A549 (cell line): Measurements from ENCODE around the gene TMEM253. TPM values are rescaled to one million over a fixed set of nuclear protein-coding genes. Genes with fewer than 3 reads are reported as not detected.

Experiments
- ATAC-seq, 2 experiments: fragments of 200-7000 bp in 1 of 2; fragments of >200 bp in 1 of 2; cut with Nextera tagmentation in 1 of 2; cut with Tn5 transposase in 1 of 2; 3 replicates each; pipeline versions ENCODE4 v1.8.0 to v1.9.1; 2018 to 2020; ENCODE audit warnings: mild to moderate bottlenecking in 1 of 2, moderate library complexity in 1 of 2
- CTCF ChIA-PET: fragments of 300-600 bp; sonication (Branson Sonifier 250); formaldehyde crosslinking; extraction: SDS; loops from one replicate; lab custom pipeline; 2021; ENCODE audit warnings: antibody characterized with exemption, inconsistent platforms; lab: Yijun Ruan, JAX
- POLR2A ChIA-PET: fragments of 350-600 bp; formaldehyde crosslinking; extraction: SDS; loops from one replicate; lab custom pipeline; 2021; ENCODE audit warnings: antibody characterized with exemption, inconsistent platforms; lab: Yijun Ruan, JAX
- DNase-seq, 2 experiments: peaks; one replicate each; pipeline versions ENCODE4 v3.0.0 to v3.0.0-alpha.2; 2011 to 2016; ENCODE audit warnings: low read depth in 1 of 2, low spot score in 1 of 2
- FAIRE-seq: peaks from 2 replicates; lab custom pipeline; 2011; peaks lifted over from hg19 to GRCh38; lab: Jason Lieb, UNC
- H3K27ac ChIP-seq, 2 experiments: fragments of >200 bp; sonication (Bioruptor Twin); formaldehyde crosslinking; 3 replicates each; pipeline ENCODE4 v1.5.1; 2016 to 2017
- H3K4me1 ChIP-seq: fragments of >200 bp; sonication (Bioruptor Twin); formaldehyde crosslinking; 3 replicates; pipeline ENCODE4 v1.6.1; 2016
- H3K4me2 ChIP-seq: fragments of >200 bp; sonication (Bioruptor Twin); formaldehyde crosslinking; 3 replicates; pipeline ENCODE4 v1.6.1; 2016
- H3K4me3 ChIP-seq: fragments of >200 bp; sonication (Bioruptor Twin); formaldehyde crosslinking; 3 replicates; pipeline ENCODE4 v1.5.1; 2016
- H3K9me3 ChIP-seq: fragments of >200 bp; sonication (Bioruptor Twin); formaldehyde crosslinking; 3 replicates; pipeline ENCODE4 v1.6.1; 2016
- ATOH8 ChIP-seq: fragments of 250-450 bp; sonication (Bioruptor Pico); IDR thresholded peaks from 2 replicates; pipeline ENCODE4 v1.5.0; 2020; ENCODE audit warnings: low read depth, mild to moderate bottlenecking, moderate library complexity
- BHLHE40 ChIP-seq: IDR thresholded peaks from 2 replicates; pipeline ENCODE4 v1.6.1; 2012; ENCODE audit warnings: low read depth, low read length, inconsistent platforms
- CBX2 ChIP-seq: fragments of 200-600 bp; sonication (generic); IDR thresholded peaks from 2 replicates; pipeline ENCODE4 v1.6.1; 2016; ENCODE audit warnings: low read depth, mild to moderate bottlenecking, borderline replicate concordance
- CHD2 ChIP-seq: fragments of 150-350 bp; IDR thresholded peaks from 2 replicates; pipeline ENCODE4 v1.6.1; 2014; ENCODE audit warnings: low read length; ENCODE audit not compliant: partially characterized antibody
- E2F6 ChIP-seq: IDR thresholded peaks from 2 replicates; pipeline ENCODE4 v1.6.1; 2012; ENCODE audit warnings: low read depth, borderline replicate concordance
- EHF ChIP-seq: fragments of 250-450 bp; sonication (Bioruptor Pico); IDR thresholded peaks from 2 replicates; pipeline ENCODE4 v1.5.0; 2020; ENCODE audit warnings: mild to moderate bottlenecking
- EHMT2 ChIP-seq: fragments of 200-600 bp; sonication (generic); IDR thresholded peaks from 2 replicates; pipeline ENCODE4 v1.6.1; 2016; ENCODE audit warnings: antibody characterized with exemption, low read depth, mild to moderate bottlenecking, moderate library complexity
- FOSL2 ChIP-seq, 2 experiments: fragments of 450-650 bp in 1 of 2; fragments of >200 bp in 1 of 2; sonication (Bioruptor Twin) in 1 of 2; formaldehyde crosslinking; IDR thresholded peaks; 2 replicates each; pipeline versions ENCODE4 v1.5.0 to v1.6.1; 2016 to 2020; ENCODE audit warnings: mild to moderate bottlenecking in 1 of 2, moderate library complexity in 1 of 2
- FOXS1 ChIP-seq: fragments of 250-450 bp; sonication (Bioruptor Pico); IDR thresholded peaks from 2 replicates; pipeline ENCODE4 v1.5.0; 2020; ENCODE audit warnings: mild to moderate bottlenecking, moderate library complexity
- HES2 ChIP-seq: fragments of >200 bp; sonication (Bioruptor Twin); formaldehyde crosslinking; IDR thresholded peaks from 2 replicates; pipeline ENCODE4 v1.6.1; 2016
- HEYL ChIP-seq: fragments of 250-450 bp; sonication (Bioruptor Pico); IDR thresholded peaks from 2 replicates; pipeline ENCODE4 v1.8.0; 2021; ENCODE audit warnings: mild to moderate bottlenecking, moderate library complexity
- HMGXB4 ChIP-seq: fragments of 250-450 bp; sonication (Bioruptor Pico); IDR thresholded peaks from 2 replicates; pipeline ENCODE4 v1.5.0; 2021; ENCODE audit warnings: mild to moderate bottlenecking, moderate library complexity, borderline replicate concordance
- HOXB13 ChIP-seq: fragments of 250-450 bp; sonication (Bioruptor Pico); IDR thresholded peaks from 2 replicates; pipeline ENCODE4 v1.5.0; 2020; ENCODE audit warnings: low read depth, mild to moderate bottlenecking, moderate library complexity
- JUN ChIP-seq, 2 experiments: fragments of >200 bp; sonication (Bioruptor Twin); formaldehyde crosslinking; IDR thresholded peaks; 2 replicates in 1 of 2; 3 replicates in 1 of 2; pipeline ENCODE4 v1.6.1; 2016 to 2017
- JUNB ChIP-seq: fragments of >200 bp; sonication (Bioruptor Twin); formaldehyde crosslinking; IDR thresholded peaks from 2 replicates; pipeline ENCODE4 v1.6.1; 2016
- MAFK ChIP-seq: fragments of 450-650 bp; IDR thresholded peaks from 2 replicates; pipeline ENCODE4 v1.6.1; 2014; ENCODE audit not compliant: partially characterized antibody
- MAX ChIP-seq: IDR thresholded peaks from 2 replicates; pipeline ENCODE4 v1.6.1; 2012
- MYC ChIP-seq: IDR thresholded peaks from 2 replicates; pipeline ENCODE4 v1.6.1; 2012; ENCODE audit warnings: mild to moderate bottlenecking, inconsistent platforms, low read length, improper control_type of control experiment, borderline replicate concordance
- POLR2A ChIP-seq: IDR thresholded peaks from 2 replicates; pipeline ENCODE4 v1.6.1; 2012; ENCODE audit warnings: mild to moderate bottlenecking, low read length
- RAD21 ChIP-seq, 2 experiments: fragments of >200 bp in 1 of 2; sonication (Bioruptor Twin) in 1 of 2; formaldehyde crosslinking in 1 of 2; IDR thresholded peaks in 1 of 2; conservative IDR thresholded peaks in 1 of 2; 2 replicates in 1 of 2; 3 replicates in 1 of 2; pipeline ENCODE4 v1.6.1; 2012 to 2018; ENCODE audit warnings: inconsistent platforms in 1 of 2
- RARB ChIP-seq: fragments of 250-450 bp; sonication (Bioruptor Pico); IDR thresholded peaks from 2 replicates; pipeline ENCODE4 v1.8.0; 2021; ENCODE audit warnings: mild to moderate bottlenecking, moderate library complexity
- RCOR1 ChIP-seq: fragments of 150-350 bp; IDR thresholded peaks from 2 replicates; pipeline ENCODE4 v1.6.1; 2014; ENCODE audit warnings: antibody characterized with exemption, low read length, low read depth
- RFX5 ChIP-seq: fragments of 450-650 bp; IDR thresholded peaks from 2 replicates; pipeline ENCODE4 v1.7.1; 2014; ENCODE audit warnings: antibody characterized with exemption, mild to moderate bottlenecking, moderate library complexity
- USF2 ChIP-seq: fragments of 450-650 bp; IDR thresholded peaks from 2 replicates; pipeline ENCODE4 v1.6.1; 2014; ENCODE audit warnings: antibody characterized with exemption
- WGBS: methylation state at CpG from one replicate; pipeline ENCODE4 v1.1.6; 2017; ENCODE audit errors: missing lambda C conversion rate; 5-methylcytosine and 5-hydroxymethylcytosine counted together
- polyA plus RNA-seq, 4 experiments: library from polyadenylated mRNA; depleted of rRNA in 3 of 4; stranded (reverse); fragments of >200 nt; fragmentation: RNase III in 1 of 4; extraction: RNeasy Plus Mini Kit Qiagen cat#74134 plus additional on column Dnase treatment in 1 of 4; gene quantifications; 2 replicates in 3 of 4; 3 replicates in 1 of 4; pipeline ENCODE4 v1.2.3, GENCODE V29; 2011 to 2017

Gene TMEM253
- polyA plus RNA-seq, 2 of the 4 experiments (the other 2 are of a cell fraction) = 0.54 to 0.81 TPM

- POLR2A ChIA-PET = interaction anchor here (1.3 to 2.8 kb wide), 4 partner anchors 10 to 88 kb away, joined by 6 to 19 read pairs (median 12); no protein-coding TSS in a partner anchor
Observed at GRCh38 chr14:21102521-21103410, 1.9 kb downstream of the TMEM253 start.

GRCh38 chr14:21103411-21103709 is 2.5 kb downstream of the TMEM253 start:
- Histone ChIP-seq H3K9me3 (no peaks in the 10 kb centered on the region), H3K4me2 (peak overlapping the region; percentile 87), H3K27ac (peak overlapping the region; percentile 96 to 97), H3K4me1 (peaks cover 78% of the 10 kb centered on the region), H3K4me3 (peak overlapping the region; percentile 57)
- DNase-seq (peak in 1 of 2 experiments; percentile 96), FAIRE-seq (no peak)
- ChIA-PET CTCF (interaction anchor here (0.5 to 13.3 kb wide), 28 partner anchors 9 to 494 kb away, joined by 3 to 292 read pairs (median 8); partner anchors contain the start of genes ARHGEF40, NDRG2 and RNASE13), POLR2A (interaction anchor here (1.3 to 2.8 kb wide), 5 partner anchors 11 to 88 kb away, joined by 4 to 19 read pairs (median 6); no protein-coding TSS in a partner anchor)
- 0 out of 2 replicates have a peak, but pooled peaks have one; percentile 27 for TF ChIP-seq USF2
- no peak for TF ChIP-seq EHMT2
- TF ChIP-seq, all 56 proteins: peak for 1
- WGBS = 0% methylated on average over 7 of the region's 9 CpGs
- ATAC-seq = no peak

More at GRCh38 chr14:21102521-21103410, 1.9 kb downstream of the TMEM253 start:
- no peak for ATAC-seq
- Histone ChIP-seq H3K27ac (peak overlapping the region; percentile 96 to 97), H3K9me3 (no peaks in the 10 kb centered on the region), H3K4me1 (peaks cover 72% of the 10 kb centered on the region), H3K4me2 (peak overlapping the region; percentile 87), H3K4me3 (peak overlapping the region; percentile 57)
- no peak for FAIRE-seq
- DNase-seq = no peak
- 20% methylated on average over 9 of the region's 9 CpGs for WGBS
- TF ChIP-seq RARB (CRISPR knock-in tag) (no peak), MAFK (peak; percentile 19)
- CTCF ChIA-PET = interaction anchor here (0.5 to 13.3 kb wide), 20 partner anchors 8 to 368 kb away, joined by 3 to 292 read pairs (median 11); partner anchors contain the start of genes ARHGEF40 and RNASE13

- ATAC-seq (peak; percentile 82 to 91), DNase-seq (peak; percentile 93 to 98), FAIRE-seq (no peak)
- Histone ChIP-seq H3K9me3 (no peaks in the 10 kb centered on the region), H3K27ac (peak overlapping the region; percentile 96 to 97), H3K4me3 (peak overlapping the region; percentile 57), H3K4me1 (peaks cover 81% of the 10 kb centered on the region), H3K4me2 (peak overlapping the region; percentile 87)
- CTCF ChIA-PET = interaction anchor here (0.8 to 13.3 kb wide), 41 partner anchors 9 to 495 kb away, joined by 3 to 292 read pairs (median 6); partner anchors contain the start of genes ARHGEF40, NDRG2, RAB2B and RNASE13
- POLR2A ChIA-PET = interaction anchor here (0.8 to 2.8 kb wide), 9 partner anchors 8 to 89 kb away, joined by 3 to 19 read pairs (median 6); partner anchors contain the start of gene ARHGEF40
- 2% methylated on average over 30 of the region's 62 CpGs for WGBS
- TF ChIP-seq CHD2 (peak; percentile 86), MYC (0 out of 2 replicates have a peak, but pooled peaks have one; percentile 16), ATOH8 (CRISPR knock-in tag) (no peak), JUNB (0 out of 2 replicates have a peak, but pooled peaks have one; percentile 33), EHF (no peak), CBX2 (no peak), RCOR1 (no peak), JUN (IDR thresholded peaks at IDR 0.05) (peak; percentile 89 to 94), HEYL (CRISPR knock-in tag) (no peak), RFX5 (no peak), HES2 (no peak), FOSL2 (IDR thresholded peaks at IDR 0.05) (peak; percentile 58; the same call in 1 of the 2 replicates), FOSL2 (CRISPR knock-in tag; IDR thresholded peaks at IDR 0.05) (peak; percentile 94), HOXB13 (CRISPR knock-in tag) (0 out of 2 replicates have a peak, but pooled peaks have one; percentile 58), RAD21 (conservative IDR thresholded peaks at IDR 0.05 in 1 of 2, IDR thresholded peaks at IDR 0.05 in 1 of 2) (peak; percentile 10 to 20; a peak in 1 of 5 replicates), MAX (peak; percentile 80), E2F6 (peak; percentile 95), HMGXB4 (0 out of 2 replicates have a peak, but pooled peaks have one; percentile 10), BHLHE40 (peak; percentile 70), FOXS1 (CRISPR knock-in tag) (no peak), POLR2A (peak; percentile 86)
Observed at GRCh38 chr14:21103710-21104447, 3.0 kb downstream of the TMEM253 start.
